ENCODE results near the gene ACOXL.

The ACOXL gene

GRCh38 chr2:110877031-110877827 lies 144.9 kb downstream of the ACOXL start:
- DNase-seq: no peak

DNA sequence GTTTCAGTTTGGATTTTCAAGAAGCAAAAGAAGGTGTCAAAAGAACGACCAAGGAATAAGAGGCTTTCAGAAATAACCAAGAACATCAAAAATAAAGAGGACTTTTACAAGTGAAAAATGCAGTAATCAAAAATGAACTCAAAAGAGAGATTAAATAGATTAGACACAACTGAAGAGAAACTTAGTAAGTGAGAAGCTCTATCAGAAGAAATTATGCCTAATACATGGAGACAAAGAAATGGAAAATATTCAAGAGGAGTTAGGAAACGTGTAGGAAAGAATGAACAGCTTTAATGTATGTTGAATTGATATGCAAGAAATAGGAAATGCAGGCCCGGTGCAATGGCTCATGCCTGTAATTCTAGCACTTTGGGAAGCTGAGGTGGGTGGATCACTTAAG lies 145.8 kb downstream of the ACOXL start:
- no peak for DNase-seq

DNA sequence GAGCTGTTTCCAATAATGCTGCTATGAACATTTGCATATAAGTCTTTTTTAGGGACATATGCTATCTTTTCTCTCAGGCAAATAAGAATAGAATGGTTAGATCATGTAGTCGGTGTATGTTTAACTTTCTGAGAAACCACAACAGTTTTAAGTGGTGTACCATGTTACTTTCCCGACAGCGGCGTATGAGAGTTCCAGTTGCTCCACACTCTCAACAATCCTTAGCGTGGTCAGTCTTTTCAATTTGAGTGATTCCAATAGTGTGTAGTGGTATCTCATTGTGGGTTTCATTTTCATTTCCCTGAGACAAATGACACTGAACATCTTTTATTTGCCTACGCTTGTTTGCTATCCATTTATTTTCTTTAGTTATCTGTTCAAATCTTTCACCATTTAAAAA lies 149.5 kb downstream of the ACOXL start:
- no peak for DNase-seq

DNA sequence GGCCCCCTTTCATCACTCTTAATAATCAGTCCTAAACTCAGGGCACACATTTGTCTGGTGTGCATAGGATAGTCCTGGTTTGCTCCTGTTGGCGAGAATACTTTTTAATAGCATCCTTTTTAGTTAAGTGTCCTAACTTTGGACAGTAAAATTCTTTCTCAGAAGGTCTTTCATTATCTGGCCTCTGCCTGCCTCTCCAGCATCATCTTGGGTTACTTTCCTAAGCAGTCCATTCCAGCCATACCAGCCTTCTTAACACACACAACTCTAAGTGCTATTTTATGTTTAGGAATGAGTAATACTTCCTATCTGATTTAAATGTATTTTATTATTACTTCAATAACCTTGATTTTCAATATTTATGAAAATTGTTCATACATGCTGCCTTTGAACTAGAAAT lies 151.0 kb downstream of the ACOXL start:
- DNase-seq: no peak

DNA sequence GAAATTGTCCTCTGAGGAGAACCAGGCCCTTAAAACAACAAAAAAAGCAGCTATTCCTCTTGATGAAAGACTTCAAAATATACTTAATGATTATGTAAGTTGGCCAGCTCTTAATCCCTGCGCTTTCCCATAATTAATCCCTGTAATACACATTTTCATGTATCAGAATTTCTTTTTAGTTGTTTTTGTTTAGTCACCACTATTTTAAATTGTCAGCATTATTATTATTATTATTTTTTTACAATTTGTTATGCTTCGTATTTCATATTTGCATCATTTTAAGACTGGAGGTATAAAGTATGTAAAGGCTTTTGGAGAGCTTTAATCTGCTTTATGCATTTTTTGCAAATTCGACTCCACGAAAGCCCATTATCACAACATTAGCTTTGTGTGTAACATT lies 152.9 kb downstream of the ACOXL start:
- no peak for DNase-seq

- DNase-seq: no peak
Observed at GRCh38 chr2:110886826-110887573, 154.6 kb downstream of the ACOXL start.

DNA sequence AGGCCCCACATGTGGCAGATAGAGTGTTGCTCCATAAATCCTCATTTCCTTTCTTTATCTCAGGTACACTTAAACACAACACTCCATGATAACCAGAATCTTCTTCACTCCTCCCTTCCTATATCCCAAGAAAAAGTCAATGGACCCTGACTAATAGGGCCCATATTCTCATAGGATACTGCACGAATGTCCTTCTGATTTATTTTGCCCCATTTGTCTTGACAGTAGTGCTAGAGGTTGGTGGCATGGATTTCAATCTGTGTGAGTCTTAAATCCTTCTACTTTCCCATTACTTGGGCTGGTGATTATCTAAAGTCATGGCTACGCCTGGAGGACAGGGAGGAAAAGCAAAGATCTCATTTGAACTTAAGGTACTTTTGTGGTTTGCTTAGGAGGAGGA lies 156.0 kb downstream of the ACOXL start:
- DNase-seq: no peak

- DNase-seq: no peak
Observed at GRCh38 chr2:110891626-110892025, 159.3 kb downstream of the ACOXL start.

GRCh38 chr2:110896226-110896625 lies 163.9 kb downstream of the ACOXL start:
- no peak for DNase-seq

DNA sequence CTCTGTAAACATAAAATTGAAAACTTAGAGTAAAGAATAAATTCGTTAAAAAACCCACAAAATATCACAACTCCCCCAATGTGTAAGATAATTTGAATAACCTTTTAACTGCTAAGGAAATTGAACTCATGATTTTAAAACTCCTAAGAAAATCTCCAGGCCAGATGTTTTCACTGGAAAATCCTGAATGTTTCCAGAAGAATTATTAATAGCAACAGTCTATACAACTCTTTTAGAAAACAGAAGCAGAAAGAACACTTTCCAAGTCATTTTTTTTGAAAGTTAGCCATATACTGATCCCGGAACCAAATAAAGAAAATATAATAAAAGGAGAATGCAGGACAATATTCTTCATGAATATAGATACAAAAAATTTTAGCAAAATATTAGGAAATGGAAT lies 165.6 kb downstream of the ACOXL start:
- DNase-seq: no peak

GRCh38 chr2:110900191-110900590 lies 167.8 kb downstream of the ACOXL start:
- DNase-seq: no peak

DNA sequence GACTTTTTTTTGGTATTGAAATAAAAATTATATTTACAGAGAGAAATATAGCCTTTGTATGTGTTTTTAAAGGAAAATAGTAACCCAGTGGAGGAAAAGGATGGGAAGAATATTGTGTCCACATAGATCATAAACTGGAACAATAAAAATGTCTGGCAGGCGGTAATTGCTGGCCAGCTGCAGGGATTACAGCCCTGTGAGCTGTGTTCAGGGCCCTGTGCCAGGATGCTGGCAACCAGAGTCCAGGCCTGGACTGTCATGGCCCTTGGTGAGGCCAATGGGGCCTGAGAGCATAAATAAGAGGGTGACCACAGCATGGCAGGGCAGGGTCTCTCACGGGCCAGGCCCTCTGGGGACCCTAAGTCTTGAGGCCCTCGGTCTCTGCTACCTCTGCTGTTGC lies 171.2 kb downstream of the ACOXL start:
- DNase-seq: no peak

GRCh38 chr2:110904116-110904778 lies 171.9 kb downstream of the ACOXL start:
- DNase-seq: no peak

DNA sequence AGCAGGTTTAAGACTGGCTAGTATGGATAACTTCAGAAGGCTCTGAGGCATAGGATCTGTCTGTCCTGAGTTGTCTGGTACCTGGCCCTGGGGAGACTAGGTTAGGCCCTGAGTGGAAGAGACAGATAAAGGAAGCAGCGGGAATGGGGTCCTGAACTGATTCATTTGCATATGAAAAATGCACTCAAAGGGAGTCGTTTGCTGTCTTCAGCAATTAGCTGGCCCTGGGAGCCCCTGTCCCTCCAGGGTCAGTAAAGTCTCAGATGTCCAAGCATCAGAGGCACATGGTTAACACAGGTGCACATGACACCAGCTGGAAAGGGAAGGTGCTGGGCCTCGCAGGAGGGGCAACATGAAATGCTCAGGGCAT lies 172.4 kb downstream of the ACOXL start:
- DNase-seq: no peak

DNA sequence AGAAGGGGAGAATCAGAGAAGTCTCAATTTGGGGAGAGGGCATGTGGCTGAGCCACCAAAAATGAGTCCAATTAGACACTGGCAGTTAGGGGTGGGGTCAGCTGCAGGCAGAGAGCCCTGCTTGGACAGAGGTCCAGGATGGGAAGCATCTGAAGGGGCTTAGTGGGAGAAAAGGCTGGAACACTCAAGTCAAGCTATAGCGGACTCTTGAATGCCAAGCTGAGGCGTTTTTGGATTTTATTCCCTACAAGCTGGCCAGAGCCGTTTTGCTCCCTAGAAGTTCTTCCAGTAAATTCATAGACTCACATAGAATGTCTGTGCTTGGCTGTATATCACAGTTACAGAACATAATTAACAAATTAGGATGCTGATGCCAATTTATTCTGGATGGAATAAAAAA lies 172.8 kb downstream of the ACOXL start:
- DNase-seq: no peak

- DNase-seq: no peak
Observed at GRCh38 chr2:110906613-110907298, 174.4 kb downstream of the ACOXL start.

DNA sequence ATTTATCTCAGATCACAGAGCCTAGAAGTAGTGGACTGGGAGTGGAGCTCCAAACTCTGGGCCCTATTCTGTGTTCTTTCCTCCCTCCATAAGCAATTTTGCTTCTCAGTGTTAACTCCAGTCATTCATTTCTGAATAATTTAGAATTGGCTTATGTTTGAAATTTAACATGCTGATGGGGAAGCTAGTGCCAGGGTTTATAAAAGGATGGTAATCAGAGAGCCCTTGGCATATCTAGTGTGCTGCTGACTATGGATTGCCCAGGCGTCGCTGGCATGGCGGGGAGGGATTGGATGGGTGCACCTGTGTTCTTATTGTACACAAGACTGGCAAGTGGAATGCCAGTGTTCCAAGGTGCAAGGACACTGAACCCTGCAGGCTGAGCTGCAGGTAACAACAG lies 177.1 kb downstream of the ACOXL start:
- no peak for DNase-seq

GRCh38 chr2:110910423-110910822 lies 178.1 kb downstream of the ACOXL start:
- DNase-seq: no peak

DNA sequence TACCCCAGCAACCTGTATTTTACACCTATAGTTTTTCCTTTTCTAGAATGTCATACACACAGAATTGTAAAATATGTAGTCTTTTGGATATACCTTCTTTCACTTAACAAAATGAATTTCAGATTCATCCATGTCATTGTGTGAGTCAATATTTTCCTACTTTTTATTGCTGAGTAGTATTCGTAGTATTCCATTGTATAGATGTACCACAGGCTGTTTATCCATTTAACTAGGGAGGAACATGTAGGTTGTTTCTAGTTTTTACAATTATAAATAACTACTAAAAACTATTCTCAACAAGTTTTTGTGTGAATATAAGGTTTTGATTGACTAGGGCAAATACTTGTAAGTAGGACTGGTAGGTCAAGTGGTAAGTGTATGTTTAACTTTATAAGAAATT lies 187.4 kb downstream of the ACOXL start:
- DNase-seq: no peak

DNA sequence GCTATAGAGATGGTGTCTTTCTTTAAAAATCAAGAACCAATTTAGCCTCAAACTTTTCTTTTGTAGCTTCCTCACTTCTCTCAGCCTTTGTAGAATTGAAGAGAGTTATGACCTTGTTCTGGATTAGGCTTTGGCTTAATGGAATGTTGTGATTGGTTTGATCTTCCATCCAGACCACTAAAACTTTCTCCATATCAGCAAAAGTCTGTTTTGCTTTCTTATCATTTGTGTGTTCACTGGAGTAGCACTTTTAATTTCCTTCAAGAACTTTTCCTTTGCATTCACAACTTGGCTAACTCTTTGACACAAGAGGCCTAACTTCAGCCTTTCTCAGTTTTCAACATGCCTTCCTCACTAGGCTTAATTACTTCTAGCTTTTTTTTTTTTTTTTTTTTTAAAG lies 193.1 kb downstream of the ACOXL start:
- DNase-seq: no peak

- DNase-seq: no peak
Observed at GRCh38 chr2:110927526-110927925, 195.2 kb downstream of the ACOXL start.

DNA sequence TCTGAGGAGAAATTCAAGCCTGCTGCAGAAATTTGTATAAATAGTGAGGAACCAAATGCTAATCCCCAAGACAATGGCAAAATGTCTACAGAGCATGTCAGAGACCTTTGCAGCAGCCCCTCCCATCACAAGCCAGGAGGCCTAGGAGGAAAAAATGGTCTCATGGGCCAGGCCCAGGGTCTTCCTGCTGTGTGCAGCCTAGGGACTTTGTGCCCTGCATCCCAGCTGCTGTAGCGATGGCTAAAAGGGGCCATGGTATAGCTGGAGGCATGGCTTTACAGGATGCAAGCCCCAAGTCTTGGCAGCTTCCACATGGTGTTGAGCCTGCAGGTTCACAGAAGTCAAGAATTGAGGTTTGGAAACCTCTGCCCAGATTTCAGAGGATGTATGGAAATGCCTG lies 197.2 kb downstream of the ACOXL start:
- no peak for DNase-seq

DNA sequence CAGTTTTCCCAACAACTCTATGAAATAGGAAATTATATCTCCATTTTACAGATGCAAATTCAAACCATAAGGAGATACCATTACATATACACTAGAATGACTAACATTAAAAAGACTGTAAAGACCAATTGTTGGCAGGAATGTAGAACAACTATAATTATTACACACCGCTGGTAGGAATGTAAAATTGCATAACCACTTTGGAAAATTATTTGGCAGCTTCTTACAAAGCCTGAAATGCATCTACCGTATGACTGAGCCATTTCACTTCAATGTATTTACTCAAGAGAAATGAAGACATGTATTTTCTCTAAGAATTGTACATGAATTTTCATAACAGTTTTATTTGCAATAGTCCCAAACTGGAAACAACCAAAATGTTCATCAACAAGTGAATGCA lies 199.3 kb downstream of the ACOXL start:
- DNase-seq: no peak

All from effector CD8-positive, alpha-beta T cell (primary cell).